ENCODE measurements around the gene OMP. TPM values are rescaled to one million over a fixed set of nuclear protein-coding genes. Genes with fewer than 3 reads are reported as not detected.
A peak's percentile ranks its signal among the peaks of the same experiment; 100 is the strongest.

The OMP gene
- total RNA-seq, 1 donor from 2014 or later: 1.3 TPM

DNA sequence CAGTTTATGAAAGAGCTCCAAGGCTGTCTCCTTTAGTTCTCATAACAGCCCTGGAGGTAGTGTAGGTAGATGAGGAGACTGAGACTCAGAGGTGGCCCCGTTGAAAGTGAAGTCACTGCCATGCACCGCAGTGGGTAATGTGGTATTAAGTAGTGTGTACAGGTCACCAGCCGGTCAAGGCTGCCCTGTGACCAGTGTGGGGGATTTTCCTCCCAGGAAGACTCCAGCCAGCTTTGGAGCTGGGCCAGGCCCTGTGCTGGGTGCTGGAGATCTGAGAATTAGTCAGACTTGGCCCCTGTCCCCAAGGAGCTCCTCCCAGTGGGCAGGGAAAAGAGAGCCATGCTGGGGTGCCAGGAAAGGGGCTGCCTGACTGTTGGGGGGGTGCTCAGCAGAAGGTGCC, 5.3 kb downstream of the OMP start:
- FAIRE-seq (peak; percentile 41), DNase-seq (ENCODE audit: low read depth) (peak; percentile 92)
- Mint-ChIP-seq H3K36me3 (ENCODE audit: low read depth, unreplicated experiment) (peaks cover 4% of the 10 kb centered on the region), H3K9me3 (ENCODE audit: unreplicated experiment) (no peaks in the 10 kb centered on the region), H3K4me1 (ENCODE audit: low read depth, unreplicated experiment) (peaks cover 18% of the 10 kb centered on the region), H3K27me3 (ENCODE audit: low read depth, unreplicated experiment) (peaks cover 6% of the 10 kb centered on the region), H3K4me3 (ENCODE audit: unreplicated experiment) (no peak overlapping the region), H3K27ac (ENCODE audit: unreplicated experiment) (no peak overlapping the region)
- no peak overlapping the region for H3K27ac ChIP-seq (ENCODE audit: low read depth, low read length)
- H2AFZ ChIP-seq (ENCODE audit: low read depth, low read length): no peak overlapping the region
- peak overlapping the region; percentile 76 for H3K4me2 ChIP-seq (ENCODE audit: low read length)
- no peak for TF ChIP-seq EZH2 (IDR thresholded peaks at IDR 0.05; ENCODE audit: insufficient read depth, low read length)
- TF ChIP-seq, protein P1, sequence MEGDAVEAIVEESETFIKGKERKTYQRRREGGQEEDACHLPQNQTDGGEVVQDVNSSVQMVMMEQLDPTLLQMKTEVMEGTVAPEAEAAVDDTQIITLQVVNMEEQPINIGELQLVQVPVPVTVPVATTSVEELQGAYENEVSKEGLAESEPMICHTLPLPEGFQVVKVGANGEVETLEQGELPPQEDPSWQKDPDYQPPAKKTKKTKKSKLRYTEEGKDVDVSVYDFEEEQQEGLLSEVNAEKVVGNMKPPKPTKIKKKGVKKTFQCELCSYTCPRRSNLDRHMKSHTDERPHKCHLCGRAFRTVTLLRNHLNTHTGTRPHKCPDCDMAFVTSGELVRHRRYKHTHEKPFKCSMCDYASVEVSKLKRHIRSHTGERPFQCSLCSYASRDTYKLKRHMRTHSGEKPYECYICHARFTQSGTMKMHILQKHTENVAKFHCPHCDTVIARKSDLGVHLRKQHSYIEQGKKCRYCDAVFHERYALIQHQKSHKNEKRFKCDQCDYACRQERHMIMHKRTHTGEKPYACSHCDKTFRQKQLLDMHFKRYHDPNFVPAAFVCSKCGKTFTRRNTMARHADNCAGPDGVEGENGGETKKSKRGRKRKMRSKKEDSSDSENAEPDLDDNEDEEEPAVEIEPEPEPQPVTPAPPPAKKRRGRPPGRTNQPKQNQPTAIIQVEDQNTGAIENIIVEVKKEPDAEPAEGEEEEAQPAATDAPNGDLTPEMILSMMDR (IDR thresholded peaks at IDR 0.05; ENCODE audit: insufficient read depth, low read depth, low read length): no peak
- no peak overlapping the region for H3K4me3 ChIP-seq (ENCODE audit: insufficient read depth, low read depth, low read length)
- H3K9me3 ChIP-seq (ENCODE audit: insufficient read depth, low read depth, low read length): no peaks in the 10 kb centered on the region
- H3K79me2 ChIP-seq (ENCODE audit: insufficient read depth, low read length): no peaks in the 10 kb centered on the region
- H3K9ac ChIP-seq (ENCODE audit: low read length): peak overlapping the region; percentile 38
- H3K36me3 ChIP-seq (ENCODE audit: insufficient read depth, low read length): no peaks in the 10 kb centered on the region
- peaks cover 25% of the 10 kb centered on the region for H4K20me1 ChIP-seq (ENCODE audit: insufficient read depth, low read length)
- H3K27me3 ChIP-seq (ENCODE audit: insufficient read depth, low read length): no peaks in the 10 kb centered on the region
- peaks cover 46% of the 10 kb centered on the region for H3K4me1 ChIP-seq (ENCODE audit: insufficient read depth, low read length)

DNA sequence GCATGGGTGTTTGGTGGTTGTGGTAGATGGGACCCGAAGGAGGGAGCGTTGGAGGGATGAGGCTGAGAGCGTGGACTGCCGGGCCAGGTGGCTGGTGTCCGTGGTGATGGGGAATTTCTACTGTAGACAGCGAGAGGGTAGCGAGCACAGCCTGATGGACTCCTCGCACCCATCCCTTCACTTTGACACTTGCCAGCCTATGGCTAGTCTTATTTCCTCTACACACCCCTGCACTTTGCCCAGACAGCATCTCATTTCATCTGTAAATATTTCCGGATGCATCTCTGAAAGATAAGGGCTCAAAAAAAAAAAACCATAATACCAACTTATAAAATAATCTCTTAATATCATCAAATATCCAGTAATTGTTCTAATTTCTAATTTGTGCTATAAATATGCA, 5.8 kb downstream of the OMP start:
- DNase-seq (ENCODE audit: low read depth): no peak
- no peak overlapping the region for H3K27ac ChIP-seq (ENCODE audit: low read depth, low read length)
- Mint-ChIP-seq H3K27me3 (ENCODE audit: low read depth, unreplicated experiment) (peaks cover 6% of the 10 kb centered on the region), H3K36me3 (ENCODE audit: low read depth, unreplicated experiment) (peaks cover 4% of the 10 kb centered on the region), H3K27ac (ENCODE audit: unreplicated experiment) (no peak overlapping the region), H3K4me1 (ENCODE audit: low read depth, unreplicated experiment) (peaks cover 19% of the 10 kb centered on the region), H3K4me3 (ENCODE audit: unreplicated experiment) (no peak overlapping the region), H3K9me3 (ENCODE audit: unreplicated experiment) (no peaks in the 10 kb centered on the region)
- TF ChIP-seq, protein P1 (IDR thresholded peaks at IDR 0.05; ENCODE audit: insufficient read depth, low read depth, low read length): no peak
- TF ChIP-seq EZH2 (IDR thresholded peaks at IDR 0.05; ENCODE audit: insufficient read depth, low read length): no peak
- H3K79me2 ChIP-seq (ENCODE audit: insufficient read depth, low read length): no peaks in the 10 kb centered on the region
- FAIRE-seq: no peak
- H3K9ac ChIP-seq (ENCODE audit: low read length): no peak overlapping the region
- no peaks in the 10 kb centered on the region for H3K27me3 ChIP-seq (ENCODE audit: insufficient read depth, low read length)
- peak overlapping the region; percentile 76 for H3K4me2 ChIP-seq (ENCODE audit: low read length)
- H3K4me3 ChIP-seq (ENCODE audit: insufficient read depth, low read depth, low read length): no peak overlapping the region
- peaks cover 46% of the 10 kb centered on the region for H3K4me1 ChIP-seq (ENCODE audit: insufficient read depth, low read length)
- H3K36me3 ChIP-seq (ENCODE audit: insufficient read depth, low read length): no peaks in the 10 kb centered on the region
- H3K9me3 ChIP-seq (ENCODE audit: insufficient read depth, low read depth, low read length): no peaks in the 10 kb centered on the region
- H4K20me1 ChIP-seq (ENCODE audit: insufficient read depth, low read length): peaks cover 27% of the 10 kb centered on the region
- no peak overlapping the region for H2AFZ ChIP-seq (ENCODE audit: low read depth, low read length)

DNA sequence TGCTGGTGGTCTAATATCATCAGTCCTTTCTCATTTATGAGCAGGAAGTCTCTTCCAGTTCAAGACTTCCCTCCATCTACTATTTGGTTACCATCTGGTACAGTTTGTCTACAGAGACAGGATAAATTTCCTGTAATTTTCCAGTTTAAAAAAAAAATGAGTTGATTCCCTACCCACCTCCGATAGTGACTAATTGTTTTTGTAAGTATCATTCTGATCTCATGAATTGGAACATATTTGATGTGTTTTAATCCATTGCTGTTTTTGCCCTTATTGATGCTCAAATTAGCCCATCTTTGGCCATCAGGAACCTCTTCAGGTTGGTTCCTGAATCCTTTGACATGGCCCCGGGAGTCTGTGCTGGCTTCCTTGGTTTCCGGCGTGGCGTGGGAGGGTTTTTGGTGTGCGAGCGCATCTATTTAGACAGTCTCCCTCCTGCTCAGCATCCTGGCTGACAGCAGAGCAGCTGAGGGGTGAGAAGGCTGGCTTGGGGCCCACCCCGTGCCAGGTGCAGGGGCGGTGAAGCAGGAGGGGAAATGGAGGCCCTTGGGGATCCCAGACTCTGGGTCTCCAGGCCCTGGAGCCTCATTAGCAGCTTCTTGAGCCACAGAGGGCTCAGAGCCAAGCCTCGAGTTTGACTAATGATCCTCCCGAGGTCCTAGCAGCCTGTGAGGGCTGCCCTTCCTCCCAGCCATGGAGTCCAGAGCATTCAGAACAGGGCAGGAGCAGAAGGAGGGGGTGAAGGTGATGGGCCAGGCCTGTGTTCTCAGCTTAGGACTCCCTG, 6.8 kb downstream of the OMP start:
- Mint-ChIP-seq H3K27ac (ENCODE audit: unreplicated experiment) (no peak overlapping the region), H3K4me3 (ENCODE audit: unreplicated experiment) (no peak overlapping the region), H3K36me3 (ENCODE audit: low read depth, unreplicated experiment) (peaks cover 4% of the 10 kb centered on the region), H3K4me1 (ENCODE audit: low read depth, unreplicated experiment) (peaks cover 16% of the 10 kb centered on the region), H3K9me3 (ENCODE audit: unreplicated experiment) (no peaks in the 10 kb centered on the region), H3K27me3 (ENCODE audit: low read depth, unreplicated experiment) (peaks cover 6% of the 10 kb centered on the region)
- peaks cover 46% of the 10 kb centered on the region for H3K4me1 ChIP-seq (ENCODE audit: insufficient read depth, low read length)
- peak overlapping the region; percentile 60 for H3K4me2 ChIP-seq (ENCODE audit: low read length)
- TF ChIP-seq EZH2 (IDR thresholded peaks at IDR 0.05; ENCODE audit: insufficient read depth, low read length): no peak
- TF ChIP-seq, protein P1 (IDR thresholded peaks at IDR 0.05; ENCODE audit: insufficient read depth, low read depth, low read length): no peak
- DNase-seq (ENCODE audit: low read depth): peak; percentile 78
- peak overlapping the region; percentile 16 for H3K9ac ChIP-seq (ENCODE audit: low read length)
- no peaks in the 10 kb centered on the region for H3K27me3 ChIP-seq (ENCODE audit: insufficient read depth, low read length)
- no peak for FAIRE-seq
- peak overlapping the region; percentile 59 for H3K27ac ChIP-seq (ENCODE audit: low read depth, low read length)
- no peaks in the 10 kb centered on the region for H3K9me3 ChIP-seq (ENCODE audit: insufficient read depth, low read depth, low read length)
- no peak overlapping the region for H3K4me3 ChIP-seq (ENCODE audit: insufficient read depth, low read depth, low read length)
- no peaks in the 10 kb centered on the region for H3K36me3 ChIP-seq (ENCODE audit: insufficient read depth, low read length)
- no peaks in the 10 kb centered on the region for H3K79me2 ChIP-seq (ENCODE audit: insufficient read depth, low read length)
- peaks cover 22% of the 10 kb centered on the region for H4K20me1 ChIP-seq (ENCODE audit: insufficient read depth, low read length)
- peak overlapping the region; percentile 2 for H2AFZ ChIP-seq (ENCODE audit: low read depth, low read length)

Data from astrocyte (in vitro differentiated cells and primary cell).